GM12872 (cell line): ENCODE results near the gene ABCG1.

Experiments
- TF ChIP-seq, protein P1 (sequence below): IDR thresholded peaks from 3 replicates; pipeline ENCODE4 v1.5.1; 2011; ENCODE audit warnings: low read depth, mild to moderate bottlenecking, low read length, moderate library complexity; ENCODE audit not compliant: insufficient read depth

ABCG1 gene

DNA sequence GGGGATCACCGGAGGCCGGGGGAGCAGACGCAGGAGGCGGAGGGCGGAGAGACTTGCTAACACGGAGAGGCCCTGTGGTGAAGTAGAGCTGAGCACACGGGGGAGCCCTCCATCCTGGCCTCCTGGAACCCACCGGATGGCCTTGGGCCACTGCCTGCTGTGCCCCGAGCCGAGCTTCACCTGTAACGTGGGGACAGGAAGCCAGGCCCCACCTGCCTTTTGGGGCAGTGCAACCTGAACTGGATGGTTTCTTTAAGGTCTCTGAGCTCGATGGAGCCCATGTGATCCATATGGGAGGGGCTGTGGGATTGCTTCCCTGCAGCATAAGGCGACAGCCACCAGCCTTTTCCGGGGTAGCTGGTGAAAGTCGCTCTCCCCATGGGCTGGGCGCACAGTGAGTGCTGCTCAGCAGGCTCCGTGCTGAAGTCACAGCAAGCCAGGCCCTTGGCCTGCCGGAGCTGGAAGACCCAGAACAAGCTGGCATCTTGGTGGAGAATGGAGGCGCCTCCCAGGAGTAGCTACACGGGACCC, 60.5 kb downstream of the ABCG1 start:
- TF ChIP-seq, protein P1, sequence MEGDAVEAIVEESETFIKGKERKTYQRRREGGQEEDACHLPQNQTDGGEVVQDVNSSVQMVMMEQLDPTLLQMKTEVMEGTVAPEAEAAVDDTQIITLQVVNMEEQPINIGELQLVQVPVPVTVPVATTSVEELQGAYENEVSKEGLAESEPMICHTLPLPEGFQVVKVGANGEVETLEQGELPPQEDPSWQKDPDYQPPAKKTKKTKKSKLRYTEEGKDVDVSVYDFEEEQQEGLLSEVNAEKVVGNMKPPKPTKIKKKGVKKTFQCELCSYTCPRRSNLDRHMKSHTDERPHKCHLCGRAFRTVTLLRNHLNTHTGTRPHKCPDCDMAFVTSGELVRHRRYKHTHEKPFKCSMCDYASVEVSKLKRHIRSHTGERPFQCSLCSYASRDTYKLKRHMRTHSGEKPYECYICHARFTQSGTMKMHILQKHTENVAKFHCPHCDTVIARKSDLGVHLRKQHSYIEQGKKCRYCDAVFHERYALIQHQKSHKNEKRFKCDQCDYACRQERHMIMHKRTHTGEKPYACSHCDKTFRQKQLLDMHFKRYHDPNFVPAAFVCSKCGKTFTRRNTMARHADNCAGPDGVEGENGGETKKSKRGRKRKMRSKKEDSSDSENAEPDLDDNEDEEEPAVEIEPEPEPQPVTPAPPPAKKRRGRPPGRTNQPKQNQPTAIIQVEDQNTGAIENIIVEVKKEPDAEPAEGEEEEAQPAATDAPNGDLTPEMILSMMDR, result no peak

DNA sequence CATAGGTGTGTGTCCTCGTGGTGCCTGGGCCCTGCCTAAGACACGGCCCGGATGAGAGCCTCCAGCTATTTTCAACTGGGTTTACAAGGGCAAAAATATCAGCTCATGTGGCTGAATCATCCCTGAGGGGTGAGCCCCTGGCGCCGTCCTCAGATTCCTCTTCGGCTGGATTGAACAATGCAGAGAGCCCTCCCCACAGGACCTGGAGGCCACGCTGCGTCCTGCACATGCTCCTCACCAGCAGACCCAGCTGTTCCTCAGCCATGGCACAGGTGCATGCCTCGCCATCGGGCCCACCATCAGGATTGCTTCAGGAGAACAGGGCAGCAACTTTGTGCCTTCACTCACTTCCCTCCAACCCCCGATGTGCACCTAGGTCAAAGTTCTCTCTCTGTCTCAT, 60.9 kb downstream of the ABCG1 start:
- TF ChIP-seq, protein P1, result no peak

DNA sequence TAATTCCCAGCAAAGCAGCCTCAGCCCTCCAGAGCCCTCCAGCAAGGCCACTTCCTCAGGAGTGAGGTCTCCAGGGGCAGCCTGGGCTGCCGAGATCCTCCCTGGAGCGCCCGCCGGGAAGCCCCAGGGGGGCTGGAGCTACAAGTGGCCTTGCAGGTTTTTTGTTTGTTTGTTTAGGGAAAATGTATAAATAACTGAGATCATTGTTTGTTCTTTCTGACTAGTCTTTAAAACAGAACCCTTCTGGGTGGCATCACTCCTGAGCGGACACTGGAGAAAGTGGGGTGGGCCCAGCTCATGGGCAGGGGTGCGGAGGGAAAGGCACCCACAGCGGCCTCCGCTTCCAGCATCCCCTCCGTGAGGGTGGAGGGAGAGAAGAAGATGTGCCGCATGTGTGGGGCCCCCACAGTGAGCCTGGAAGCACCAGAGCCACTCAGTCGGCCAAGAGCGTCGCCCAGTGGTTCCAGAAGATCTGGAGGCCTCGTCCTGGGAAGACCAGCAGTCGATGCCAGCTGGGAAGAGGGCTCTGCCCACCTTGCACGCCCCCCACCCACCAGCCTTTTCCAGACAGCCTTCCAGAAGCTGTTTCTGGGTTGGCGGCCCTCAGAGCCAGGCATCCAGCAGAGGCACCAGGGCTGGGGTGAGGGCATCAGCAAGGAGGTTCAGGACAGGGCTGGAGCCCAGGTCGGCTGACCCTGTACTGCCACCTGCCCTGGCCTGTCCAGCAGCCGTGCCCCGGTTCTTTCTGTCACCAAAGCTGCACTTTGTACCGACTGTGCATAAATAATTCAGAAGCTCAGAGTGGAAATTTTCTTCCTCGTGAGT, 61.6 kb downstream of the ABCG1 start:
- TF ChIP-seq, protein P1, result no peak

DNA sequence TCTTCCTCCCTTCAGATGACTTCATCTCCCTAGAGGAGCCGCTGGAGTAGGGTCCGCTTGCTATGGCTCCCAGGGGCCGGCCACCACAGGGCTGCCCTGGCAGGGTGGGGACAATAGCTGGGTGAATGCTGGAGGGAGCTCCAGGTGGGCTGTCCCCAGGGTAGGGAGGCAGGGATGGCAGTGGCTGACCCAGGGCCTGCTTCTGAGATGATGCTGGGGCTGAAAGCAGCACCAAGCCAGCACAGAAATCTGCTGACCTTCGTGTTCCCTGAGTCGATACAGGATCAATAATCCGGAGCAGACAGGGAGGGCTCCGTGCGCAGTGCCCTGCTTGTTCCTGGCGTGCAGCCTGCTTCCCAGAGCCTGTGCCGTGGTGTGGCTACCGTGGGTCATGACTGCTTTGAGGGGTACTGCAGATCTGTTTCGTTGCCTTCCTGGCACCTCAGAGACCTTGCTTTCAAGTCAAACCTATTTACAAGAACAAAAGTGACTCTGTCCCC, 62.3 kb downstream of the ABCG1 start:
- TF ChIP-seq, protein P1, result no peak

DNA sequence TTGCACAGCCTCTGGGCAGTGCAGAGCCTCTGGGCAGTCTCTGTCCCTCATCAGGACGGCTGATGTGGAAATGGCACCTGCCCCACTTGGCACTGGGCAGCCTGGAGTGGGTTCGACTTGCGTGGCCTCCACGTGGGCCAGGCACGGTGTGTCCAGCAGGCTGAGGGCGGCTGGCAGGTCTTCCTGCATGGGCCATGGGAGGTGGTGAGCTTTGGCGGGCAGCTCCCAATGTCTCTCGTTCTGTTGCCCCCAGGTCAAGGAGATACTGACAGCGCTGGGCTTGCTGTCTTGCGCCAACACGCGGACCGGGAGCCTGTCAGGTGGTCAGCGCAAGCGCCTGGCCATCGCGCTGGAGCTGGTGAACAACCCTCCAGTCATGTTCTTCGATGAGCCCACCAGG, 63.1 kb downstream of the ABCG1 start:
- TF ChIP-seq, protein P1, result no peak

DNA sequence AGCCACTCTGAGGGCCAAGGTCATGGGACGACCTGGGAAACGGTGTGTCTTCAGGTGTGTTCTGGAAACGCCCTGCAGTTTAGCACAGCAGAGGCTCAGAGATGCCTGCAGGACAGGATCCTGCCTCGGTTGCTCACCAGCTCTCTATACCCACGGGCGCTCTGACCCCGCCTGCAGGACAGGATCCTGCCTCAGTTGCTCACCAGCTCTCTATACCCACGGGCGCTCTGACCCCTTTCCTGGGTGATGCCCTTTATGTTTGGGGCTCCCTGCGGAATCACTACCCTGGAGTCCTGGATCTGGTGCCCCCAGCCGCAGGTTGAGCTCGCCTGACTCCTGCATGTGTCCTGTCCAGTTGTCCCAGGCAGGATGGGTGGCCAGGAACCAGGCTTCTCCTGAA, 63.8 kb downstream of the ABCG1 start:
- TF ChIP-seq, protein P1, result no peak

DNA sequence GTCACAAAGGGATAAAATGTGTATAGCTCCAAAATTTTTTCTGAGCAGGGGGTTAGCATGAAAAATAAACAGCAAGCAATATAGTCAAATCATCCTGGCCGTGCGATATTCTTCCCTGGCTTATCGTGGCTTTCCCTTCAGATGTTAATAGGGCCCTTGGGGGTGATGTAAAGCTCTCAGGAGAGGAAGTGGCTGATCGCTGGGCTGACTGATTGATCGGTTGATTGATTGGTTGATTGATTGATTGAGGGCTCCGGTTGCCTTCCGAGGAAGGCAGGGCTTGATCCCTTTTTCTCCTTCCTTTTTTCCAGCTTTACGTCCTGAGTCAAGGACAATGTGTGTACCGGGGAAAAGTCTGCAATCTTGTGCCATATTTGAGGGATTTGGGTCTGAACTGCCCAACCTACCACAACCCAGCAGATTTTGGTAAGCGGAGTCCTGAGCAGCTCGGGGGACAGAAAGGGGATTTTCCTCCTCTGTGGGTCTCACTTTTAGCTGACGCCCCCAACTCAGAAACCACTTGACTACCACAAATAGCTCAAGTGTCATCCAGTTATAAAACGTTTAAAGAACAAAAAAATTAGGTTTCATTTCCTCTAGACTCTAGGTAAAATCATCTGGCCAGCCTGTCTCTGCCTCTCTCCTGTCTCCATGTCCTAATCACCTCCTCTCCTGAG, 66.8 kb downstream of the ABCG1 start:
- TF ChIP-seq, protein P1, result no peak
